ENCODE results near the gene PTPN13. TPM values are rescaled to one million over a fixed set of nuclear protein-coding genes. Genes with fewer than 3 reads are reported as not detected.

Gene PTPN13
- total and polyA plus RNA-seq, 12 donors = 0.70 to 5.5 (median 2.7) TPM

GRCh38 chr4:86675548-86675947 is 81.4 kb downstream of the PTPN13 start:
- TF ChIP-seq CTCF (IDR thresholded peaks at IDR 0.05) = no peak
- Histone ChIP-seq H3K36me3 (no peaks in the 10 kb centered on the region), H3K4me3 (no peak overlapping the region), H3K9me3 (no peaks in the 10 kb centered on the region), H3K27ac (no peak overlapping the region), H3K4me1 (no peaks in the 10 kb centered on the region), H3K27me3 (no peaks in the 10 kb centered on the region)
- no peak for DNase-seq
- WGBS, 2 donors = 78 to 83% methylated on average over 1 of the region's 1 CpG
- ATAC-seq = no peak
- intact Hi-C loops (cut with DNase I) = no loop called here

- 76 to 78% methylated on average over 2 of the region's 2 CpGs for WGBS, 2 donors
- Histone ChIP-seq H3K27me3 (no peaks in the 10 kb centered on the region), H3K4me1 (no peaks in the 10 kb centered on the region), H3K4me3 (no peak overlapping the region), H3K9me3 (no peaks in the 10 kb centered on the region), H3K36me3 (no peaks in the 10 kb centered on the region), H3K27ac (no peak overlapping the region)
- intact Hi-C loops (cut with DNase I) = no loop called here
- no peak for ATAC-seq
- DNase-seq = no peak
- TF ChIP-seq CTCF (IDR thresholded peaks at IDR 0.05) = no peak
Measured at GRCh38 chr4:86678796-86679195, 84.7 kb downstream of the PTPN13 start.

- H3K9me3 ChIP-seq = no peaks in the 10 kb centered on the region
- no peaks in the 10 kb centered on the region for H3K4me1 ChIP-seq
- no peak for ATAC-seq
- intact Hi-C loops (cut with DNase I) = no loop called here
- DNase-seq = no peak
- H3K36me3 ChIP-seq = no peaks in the 10 kb centered on the region
- no peaks in the 10 kb centered on the region for H3K27me3 ChIP-seq
- no peak for TF ChIP-seq CTCF (IDR thresholded peaks at IDR 0.05)
- H3K27ac ChIP-seq = no peak overlapping the region
- no peak overlapping the region for H3K4me3 ChIP-seq
- WGBS, 2 donors = 87 to 95% methylated on average over 2 of the region's 2 CpGs
Measured at GRCh38 chr4:86679441-86679840, 85.3 kb downstream of the PTPN13 start.

GRCh38 chr4:86683167-86683566 is 89.1 kb downstream of the PTPN13 start:
- TF ChIP-seq CTCF (IDR thresholded peaks at IDR 0.05) = no peak
- 86 to 96% methylated on average over 2 of the region's 2 CpGs for WGBS, 2 donors
- H3K9me3 ChIP-seq = no peaks in the 10 kb centered on the region
- no peaks in the 10 kb centered on the region for H3K27me3 ChIP-seq
- H3K4me3 ChIP-seq = no peak overlapping the region
- ATAC-seq (no peak), DNase-seq (no peak)
- no peaks in the 10 kb centered on the region for H3K36me3 ChIP-seq
- no peaks in the 10 kb centered on the region for H3K4me1 ChIP-seq
- H3K27ac ChIP-seq = no peak overlapping the region
- intact Hi-C loops (cut with DNase I) = no loop called here

GRCh38 chr4:86683983-86684382 is 89.9 kb downstream of the PTPN13 start:
- Histone ChIP-seq H3K4me1 (no peaks in the 10 kb centered on the region), H3K27ac (no peak overlapping the region), H3K36me3 (peaks cover 0 to 4% (median 0%) of the 10 kb centered on the region in 9 donors), H3K27me3 (no peaks in the 10 kb centered on the region), H3K4me3 (no peak overlapping the region), H3K9me3 (no peaks in the 10 kb centered on the region)
- DNase-seq (no peak), ATAC-seq (no peak)
- intact Hi-C loops (cut with DNase I) = no loop called here
- no peak for TF ChIP-seq CTCF (IDR thresholded peaks at IDR 0.05)
- 80 to 83% methylated on average over 2 of the region's 2 CpGs for whole genome bisulfite sequencing, 2 donors

Measured in heart right ventricle (tissue), 16 donors.